Gastroesophageal sphincter (tissue), 4 donors: Measurements from ENCODE around the gene BMAL2. TPM values are rescaled to one million over a fixed set of nuclear protein-coding genes. Genes with fewer than 3 reads are reported as not detected.

Experiments used
- ATAC-seq: fragments of 150-250 bp; one replicate; pipeline ENCODE4 v1.9.1; 2016; ENCODE audit warnings: mild to moderate bottlenecking, moderate library complexity
- H3K27ac ChIP-seq, 4 donors: fragments of 200-600 bp; sonication (generic) in 3 of 4; 1 replicate in 3 of 4; 2 replicates in 1 of 4; pipeline ENCODE4 v1.5.1; 2016 to 2019
- H3K27me3 ChIP-seq: fragments of 200-600 bp; sonication (generic); one replicate; pipeline ENCODE4 v1.5.1; 2019
- H3K36me3 ChIP-seq, 2 donors: fragments of 200-600 bp; sonication (generic); one replicate each; pipeline ENCODE4 v1.5.1; 2019; ENCODE audit warnings: control low read depth in 1 of 2
- H3K4me1 ChIP-seq, 3 donors: fragments of 200-600 bp; sonication (generic); 1 replicate in 2 of 3; 2 replicates in 1 of 3; pipeline ENCODE4 v1.5.1; 2016 to 2019; ENCODE audit warnings: control low read depth in 2 of 3
- H3K4me3 ChIP-seq, 2 donors: fragments of 200-600 bp; sonication (generic); one replicate each; pipeline ENCODE4 v1.5.1; 2019; ENCODE audit warnings: mild to moderate bottlenecking in 1 of 2, moderate library complexity in 1 of 2
- H3K9me3 ChIP-seq, 3 donors: fragments of 200-600 bp; sonication (generic); one replicate each; pipeline ENCODE4 v1.5.1; 2017 to 2019; ENCODE audit warnings: control low read depth in 2 of 3
- EP300 ChIP-seq: sonication (generic); formaldehyde crosslinking; IDR thresholded peaks from one replicate; pipeline ENCODE4 v1.6.1; 2017; ENCODE audit warnings: antibody characterized with exemption, mild to moderate bottlenecking
- POLR2A ChIP-seq, 2 donors: fragments of 450-650 bp; IDR thresholded peaks; one replicate each; pipeline ENCODE4 v1.6.1; 2017; ENCODE audit warnings: antibody characterized with exemption in 2 of 2, mild to moderate bottlenecking in 2 of 2, moderate library complexity in 1 of 2
- POLR2AphosphoS5 ChIP-seq: sonication (generic); formaldehyde crosslinking; IDR thresholded peaks from one replicate; pipeline ENCODE4 v1.6.1; 2017; ENCODE audit warnings: antibody characterized with exemption
- WGBS, 2 donors: methylation state at CpG; one replicate each; pipeline ENCODE4 v1.1.5; 2018; ENCODE audit warnings: low coverage in 1 of 2; 5-methylcytosine and 5-hydroxymethylcytosine counted together
- total RNA-seq, 4 donors: library from RNA; depleted of rRNA; stranded (reverse); fragments of >200 nt; gene quantifications; one replicate each; pipeline ENCODE4 v1.1.0, GENCODE V29; 2016
- TF ChIP-seq, protein P1 (sequence below), 4 experiments: fragments of 200-600 bp in 2 of 4; fragments of 450-650 bp in 2 of 4; sonication (generic) in 1 of 4; IDR thresholded peaks; one replicate each; pipeline ENCODE4 v1.5.1; 2017 to 2019; ENCODE audit warnings: antibody characterized with exemption in 4 of 4, mild to moderate bottlenecking in 2 of 4, moderate library complexity in 2 of 4

Gene BMAL2
- total RNA-seq, 4 donors from 2014 or later, result 3.0 to 8.7 (median 6.0) TPM

DNA sequence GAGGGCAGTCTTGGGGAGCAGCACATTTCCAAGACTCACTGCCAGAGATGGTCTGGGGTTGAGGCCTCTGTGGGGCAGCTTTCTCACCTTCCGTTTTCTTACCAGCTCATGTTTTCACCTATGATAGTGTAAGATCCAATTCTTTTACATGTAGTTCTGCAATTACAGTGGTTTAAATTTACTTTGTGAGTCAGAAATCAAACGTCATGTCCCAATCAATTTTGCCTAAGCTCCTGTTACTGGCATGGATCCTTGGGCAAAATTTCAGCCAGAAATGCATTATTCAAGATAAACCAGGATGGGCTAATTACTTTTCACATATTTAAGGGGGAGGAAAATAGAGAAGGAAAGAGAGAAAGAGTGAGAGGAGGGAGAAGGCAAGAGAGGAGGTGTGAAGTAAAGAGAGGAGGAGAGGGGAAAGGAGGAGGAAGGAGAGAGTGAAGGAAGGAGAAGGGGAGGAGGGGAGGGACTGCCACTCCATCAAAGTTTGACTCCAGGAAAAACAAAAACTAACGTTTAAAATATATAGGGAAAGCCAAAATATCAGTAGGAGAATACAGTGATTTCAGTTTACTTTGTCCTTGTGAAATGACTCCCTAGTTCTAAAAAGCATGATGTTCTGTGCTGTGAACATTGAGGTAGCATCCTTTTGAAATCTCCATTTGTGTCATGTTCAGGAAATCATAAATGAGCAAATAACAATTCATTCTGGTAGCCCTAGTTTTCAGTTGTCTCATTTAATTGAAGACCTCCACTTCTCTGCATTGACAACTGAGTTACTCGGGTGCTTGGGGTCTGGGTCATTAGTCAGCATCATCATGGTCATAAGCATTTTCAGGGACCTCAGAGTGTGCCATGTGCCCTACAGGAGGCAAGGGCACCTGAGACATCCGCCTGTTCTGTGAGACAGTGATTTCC lies 3.0 kb downstream of the BMAL2 start:
- H3K36me3 ChIP-seq, result no peaks in the 10 kb centered on the region
- no peak overlapping the region for H3K27ac ChIP-seq
- H3K4me1 ChIP-seq, result peaks cover 4 to 28% (median 4%) of the 10 kb centered on the region in 3 donors
- 64 to 78% methylated on average over 5 of the region's 5 CpGs for WGBS, 2 donors
- ATAC-seq, result no peak
- no peaks in the 10 kb centered on the region for H3K27me3 ChIP-seq
- no peak overlapping the region for H3K4me3 ChIP-seq
- no peaks in the 10 kb centered on the region for H3K9me3 ChIP-seq
- TF ChIP-seq POLR2AphosphoS5 (no peak), POLR2A (IDR thresholded peaks at IDR 0.05) (no peak), EP300 (no peak)
- TF ChIP-seq, protein P1, sequence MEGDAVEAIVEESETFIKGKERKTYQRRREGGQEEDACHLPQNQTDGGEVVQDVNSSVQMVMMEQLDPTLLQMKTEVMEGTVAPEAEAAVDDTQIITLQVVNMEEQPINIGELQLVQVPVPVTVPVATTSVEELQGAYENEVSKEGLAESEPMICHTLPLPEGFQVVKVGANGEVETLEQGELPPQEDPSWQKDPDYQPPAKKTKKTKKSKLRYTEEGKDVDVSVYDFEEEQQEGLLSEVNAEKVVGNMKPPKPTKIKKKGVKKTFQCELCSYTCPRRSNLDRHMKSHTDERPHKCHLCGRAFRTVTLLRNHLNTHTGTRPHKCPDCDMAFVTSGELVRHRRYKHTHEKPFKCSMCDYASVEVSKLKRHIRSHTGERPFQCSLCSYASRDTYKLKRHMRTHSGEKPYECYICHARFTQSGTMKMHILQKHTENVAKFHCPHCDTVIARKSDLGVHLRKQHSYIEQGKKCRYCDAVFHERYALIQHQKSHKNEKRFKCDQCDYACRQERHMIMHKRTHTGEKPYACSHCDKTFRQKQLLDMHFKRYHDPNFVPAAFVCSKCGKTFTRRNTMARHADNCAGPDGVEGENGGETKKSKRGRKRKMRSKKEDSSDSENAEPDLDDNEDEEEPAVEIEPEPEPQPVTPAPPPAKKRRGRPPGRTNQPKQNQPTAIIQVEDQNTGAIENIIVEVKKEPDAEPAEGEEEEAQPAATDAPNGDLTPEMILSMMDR (IDR thresholded peaks at IDR 0.05), result no peak

DNA sequence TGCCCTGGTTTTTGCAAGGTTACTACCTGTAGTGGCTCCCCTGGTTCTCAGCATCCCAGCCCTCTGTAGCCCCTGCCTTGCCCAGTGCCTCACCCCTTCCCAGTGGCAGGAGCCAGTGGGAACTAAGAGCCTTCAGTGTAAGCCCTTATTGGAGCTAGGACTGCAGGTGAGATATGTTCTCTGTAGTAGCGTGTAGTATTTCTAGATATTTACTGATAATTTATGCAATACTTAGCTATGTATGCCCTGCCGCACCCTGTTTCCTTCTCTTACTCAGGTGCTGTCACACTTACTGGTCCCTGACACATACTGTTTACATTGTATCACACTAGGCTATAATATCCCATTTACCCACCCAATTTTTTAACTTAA lies 3.6 kb downstream of the BMAL2 start:
- no peak for ATAC-seq
- H3K27me3 ChIP-seq, result no peaks in the 10 kb centered on the region
- no peaks in the 10 kb centered on the region for H3K9me3 ChIP-seq
- WGBS, 2 donors, result 80 to 100% methylated on average over 1 to 2 of the region's 2 CpGs
- no peak overlapping the region for H3K27ac ChIP-seq
- H3K4me1 ChIP-seq, result peaks cover 3 to 25% (median 4%) of the 10 kb centered on the region in 3 donors
- TF ChIP-seq POLR2A (IDR thresholded peaks at IDR 0.05), result no peak
- TF ChIP-seq, protein P1 (IDR thresholded peaks at IDR 0.05), result no peak
- TF ChIP-seq POLR2AphosphoS5, result no peak
- no peak for TF ChIP-seq EP300
- H3K4me3 ChIP-seq, result no peak overlapping the region
- no peaks in the 10 kb centered on the region for H3K36me3 ChIP-seq

DNA sequence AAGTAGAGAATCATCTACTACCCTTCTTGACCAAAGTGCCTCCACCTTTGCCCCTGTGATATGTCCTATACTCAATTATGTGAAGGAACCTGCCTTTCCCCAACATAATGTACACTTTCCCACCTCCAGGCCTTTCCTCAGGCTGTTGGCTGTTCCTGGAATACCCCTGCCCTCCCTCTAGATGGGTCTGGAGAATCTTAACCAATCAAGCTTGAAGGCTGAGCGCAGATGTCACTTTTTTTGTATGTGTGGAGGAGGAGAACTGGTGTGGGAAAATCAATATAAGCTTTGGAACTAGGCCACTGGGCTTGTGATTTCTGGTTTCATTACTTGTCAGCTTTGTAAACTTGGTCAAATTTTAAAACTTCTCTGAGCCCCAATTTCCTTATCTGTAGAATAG lies 4.7 kb downstream of the BMAL2 start:
- WGBS, 2 donors, result 80 to 100% methylated on average over 1 of the region's 1 CpG
- peaks cover 0 to 14% (median 1%) of the 10 kb centered on the region in 3 donors for H3K4me1 ChIP-seq
- TF ChIP-seq POLR2AphosphoS5 (no peak), EP300 (no peak), POLR2A (IDR thresholded peaks at IDR 0.05) (no peak)
- TF ChIP-seq, protein P1 (IDR thresholded peaks at IDR 0.05), result no peak

GRCh38 chr12:27338473-27338872 lies 5.8 kb downstream of the BMAL2 start:
- Histone ChIP-seq H3K27me3 (no peaks in the 10 kb centered on the region), H3K4me3 (no peak overlapping the region), H3K4me1 (peaks cover 0 to 6% (median 0%) of the 10 kb centered on the region in 3 donors), H3K9me3 (no peaks in the 10 kb centered on the region), H3K36me3 (no peaks in the 10 kb centered on the region), H3K27ac (no peak overlapping the region)
- WGBS, 2 donors, result 93 to 100% methylated on average over 1 of the region's 1 CpG
- TF ChIP-seq POLR2AphosphoS5, result no peak
- TF ChIP-seq, protein P1 (IDR thresholded peaks at IDR 0.05), result no peak
- no peak for TF ChIP-seq EP300
- TF ChIP-seq POLR2A (IDR thresholded peaks at IDR 0.05), result no peak
- ATAC-seq, result no peak

More for the DNA sequence above, 4.7 kb downstream of the BMAL2 start:
- H3K4me3 ChIP-seq, result no peak overlapping the region
- ATAC-seq, result no peak
- no peaks in the 10 kb centered on the region for H3K27me3 ChIP-seq
- H3K9me3 ChIP-seq, result no peaks in the 10 kb centered on the region
- H3K36me3 ChIP-seq, result no peaks in the 10 kb centered on the region
- no peak overlapping the region for H3K27ac ChIP-seq

DNA sequence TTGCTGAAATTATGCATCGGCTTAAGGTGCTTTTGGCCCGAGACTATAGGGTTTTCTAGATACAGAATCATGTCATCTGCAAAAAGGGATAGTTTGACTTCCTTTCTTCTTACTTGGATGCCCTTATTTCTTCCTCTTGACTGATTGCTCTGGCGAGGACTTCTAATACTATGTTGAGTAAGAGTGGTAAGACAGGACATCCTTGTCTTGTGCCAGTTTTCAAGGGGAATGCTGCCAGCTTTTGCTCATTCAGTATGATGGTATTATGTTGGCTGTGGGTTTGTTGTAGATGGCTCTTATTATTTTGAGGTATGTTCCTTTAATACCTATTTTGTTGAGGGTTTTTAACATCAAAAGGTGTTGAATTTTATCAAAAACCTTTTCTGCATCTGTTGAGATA lies 8.3 kb downstream of the BMAL2 start:
- ATAC-seq, result no peak
- 84 to 92% methylated on average over 3 of the region's 3 CpGs for WGBS, 2 donors
- H3K27me3 ChIP-seq, result no peaks in the 10 kb centered on the region
- no peak overlapping the region for H3K27ac ChIP-seq
- H3K4me3 ChIP-seq, result no peak overlapping the region
- H3K36me3 ChIP-seq, result no peaks in the 10 kb centered on the region
- no peaks in the 10 kb centered on the region for H3K4me1 ChIP-seq
- H3K9me3 ChIP-seq, result no peaks in the 10 kb centered on the region
- TF ChIP-seq EP300, result no peak
